Cardiac fibroblast (primary cell): ENCODE measurements around the gene ATG16L1.

ENCODE experiments used
- DNase-seq, 2 donors: peaks; one replicate each; pipeline versions ENCODE4 v3.0.0 to v3.0.0-alpha.2; 2010; ENCODE audit warnings: low read depth in 2 of 2
- H3K4me3 ChIP-seq, 2 donors: replicated peaks in 1 of 2; 1 replicate in 1 of 2; 2 replicates in 1 of 2; pipeline ENCODE4 v1.5.1; 2011; ENCODE audit warnings: low read depth in 2 of 2, low read length in 2 of 2, mild to moderate bottlenecking in 2 of 2, moderate library complexity in 1 of 2
- TF ChIP-seq, protein P1 (sequence below): IDR thresholded peaks from one replicate; pipeline ENCODE4 v1.5.1; 2011; ENCODE audit warnings: low read depth, mild to moderate bottlenecking, low read length, inconsistent platforms

The ATG16L1 gene

DNA sequence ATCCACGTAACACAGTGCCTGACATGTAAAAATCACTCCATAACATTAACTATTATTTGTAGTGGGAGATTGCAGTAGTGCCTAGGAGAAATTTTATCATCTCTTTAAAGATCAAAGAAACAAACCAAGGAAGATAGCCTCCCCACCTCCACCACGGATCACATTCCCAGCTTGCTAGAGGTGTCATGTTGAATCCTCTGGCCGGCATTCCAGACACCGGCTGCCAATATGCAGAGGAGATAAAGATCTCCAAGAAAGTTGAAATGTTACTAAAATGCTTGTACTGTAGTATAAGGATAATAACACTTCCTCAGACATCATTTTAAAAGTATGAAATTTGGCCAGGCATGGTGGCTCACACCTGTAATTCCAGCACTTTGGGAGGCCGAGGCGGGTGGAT is 6.1 kb upstream of the ATG16L1 start:
- no peak overlapping the region for H3K4me3 ChIP-seq
- TF ChIP-seq, protein P1, sequence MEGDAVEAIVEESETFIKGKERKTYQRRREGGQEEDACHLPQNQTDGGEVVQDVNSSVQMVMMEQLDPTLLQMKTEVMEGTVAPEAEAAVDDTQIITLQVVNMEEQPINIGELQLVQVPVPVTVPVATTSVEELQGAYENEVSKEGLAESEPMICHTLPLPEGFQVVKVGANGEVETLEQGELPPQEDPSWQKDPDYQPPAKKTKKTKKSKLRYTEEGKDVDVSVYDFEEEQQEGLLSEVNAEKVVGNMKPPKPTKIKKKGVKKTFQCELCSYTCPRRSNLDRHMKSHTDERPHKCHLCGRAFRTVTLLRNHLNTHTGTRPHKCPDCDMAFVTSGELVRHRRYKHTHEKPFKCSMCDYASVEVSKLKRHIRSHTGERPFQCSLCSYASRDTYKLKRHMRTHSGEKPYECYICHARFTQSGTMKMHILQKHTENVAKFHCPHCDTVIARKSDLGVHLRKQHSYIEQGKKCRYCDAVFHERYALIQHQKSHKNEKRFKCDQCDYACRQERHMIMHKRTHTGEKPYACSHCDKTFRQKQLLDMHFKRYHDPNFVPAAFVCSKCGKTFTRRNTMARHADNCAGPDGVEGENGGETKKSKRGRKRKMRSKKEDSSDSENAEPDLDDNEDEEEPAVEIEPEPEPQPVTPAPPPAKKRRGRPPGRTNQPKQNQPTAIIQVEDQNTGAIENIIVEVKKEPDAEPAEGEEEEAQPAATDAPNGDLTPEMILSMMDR, result no peak
- no peak for DNase-seq

- no peak for DNase-seq
- H3K4me3 ChIP-seq, result no peak overlapping the region
- TF ChIP-seq, protein P1, result no peak
These were observed 4.4 kb upstream of the ATG16L1 start for GRCh38 chr2:233247116-233247515.

DNA sequence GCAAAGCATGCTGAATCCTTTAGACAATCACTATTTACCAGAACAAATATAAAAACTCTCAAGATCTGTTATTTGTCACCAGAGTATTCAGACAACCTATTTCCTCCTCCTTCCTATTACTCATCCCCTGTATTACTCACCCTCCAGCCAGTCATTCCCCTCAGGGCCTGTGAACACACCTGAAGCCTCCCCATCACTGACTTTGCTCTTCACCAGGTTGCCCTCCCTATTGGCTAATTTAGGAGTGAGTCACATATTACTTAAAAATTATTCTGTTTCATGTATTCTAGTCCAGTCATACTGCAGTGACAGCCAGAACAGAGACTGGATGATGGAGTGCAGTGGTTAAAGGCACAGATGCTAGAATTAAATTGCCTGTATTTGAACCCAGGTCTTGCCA is 3.7 kb upstream of the ATG16L1 start:
- DNase-seq, result peak in 1 of 2 donors; percentile 76
- H3K4me3 ChIP-seq, result no peak overlapping the region
- TF ChIP-seq, protein P1, result no peak

- no peak for DNase-seq
- H3K4me3 ChIP-seq, result no peak overlapping the region
- TF ChIP-seq, protein P1, result no peak
These were observed 2.5 kb upstream of the ATG16L1 start for GRCh38 chr2:233248999-233249398.

GRCh38 chr2:233250568-233250967 is 905 bp upstream of the ATG16L1 start:
- TF ChIP-seq, protein P1, result no peak
- no peak overlapping the region for H3K4me3 ChIP-seq
- DNase-seq, result no peak

DNA sequence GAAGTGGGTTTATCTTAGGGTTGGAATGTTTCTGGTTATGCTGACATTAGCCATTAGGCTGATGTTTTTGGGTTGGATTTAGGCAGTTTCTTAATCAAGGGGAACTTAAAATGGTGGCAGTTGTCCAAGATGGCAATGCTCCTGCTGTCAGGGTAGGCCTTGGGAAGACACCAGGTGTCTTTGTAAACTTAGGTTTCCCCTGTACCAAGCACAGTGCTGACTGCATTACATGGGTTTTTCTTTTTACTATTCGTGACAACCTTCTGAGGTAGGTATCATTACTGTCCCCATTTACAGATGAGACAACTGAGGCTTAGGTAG is 528 bp upstream of the ATG16L1 start:
- TF ChIP-seq, protein P1, result no peak
- H3K4me3 ChIP-seq, result peak overlapping the region; percentile 4 to 10
- no peak for DNase-seq

GRCh38 chr2:233252227-233252626 is 754 bp downstream of the ATG16L1 start:
- peak in 1 of 2 donors; percentile 12 for DNase-seq
- TF ChIP-seq, protein P1, result no peak
- peak overlapping the region; percentile 100 for H3K4me3 ChIP-seq
